SK-N-MC (cell line): ENCODE results near the gene TXNDC11.

ENCODE experiments used
- DNase-seq: peaks from one replicate; pipeline ENCODE4 v3.0.0-alpha.2; 2011; ENCODE audit warnings: low read depth, low spot score
- H3K27ac ChIP-seq: fragments of 200-600 bp; sonication (generic); 2 replicates; pipeline ENCODE4 v1.5.1; 2016; ENCODE audit warnings: mixed run types
- H3K36me3 ChIP-seq: fragments of 200-600 bp; sonication (generic); 2 replicates; pipeline ENCODE4 v1.6.1; 2017; ENCODE audit warnings: antibody characterized with exemption, low read length, mixed read lengths; ENCODE audit not compliant: insufficient read depth
- H3K4me3 ChIP-seq: fragments of 200-600 bp; sonication (generic); 2 replicates; pipeline ENCODE4 v1.5.1; 2016
- H3K9ac ChIP-seq: fragments of 200-600 bp; sonication (generic); 2 replicates; pipeline ENCODE4 v1.8.0; 2017; ENCODE audit warnings: mixed run types, mixed read lengths; ENCODE audit not compliant: insufficient read length
- H3K9me3 ChIP-seq: fragments of 200-600 bp; sonication (generic); 2 replicates; pipeline ENCODE4 v1.6.1; 2017; ENCODE audit warnings: low read depth, mild to moderate bottlenecking, antibody characterized with exemption, low read length, moderate library complexity, mixed read lengths
- EZH2 ChIP-seq: fragments of 200-600 bp; sonication (generic); IDR thresholded peaks from one replicate; pipeline ENCODE4 v1.6.1; 2017; ENCODE audit warnings: antibody characterized with exemption
- FOXP2 ChIP-seq: optimal IDR thresholded peaks from 2 replicates; pipeline ENCODE3; 2011; ENCODE audit warnings: mild to moderate bottlenecking, moderate library complexity; ENCODE audit not compliant: insufficient read depth; ENCODE audit errors: extremely low read length, control extremely low read depth
- POLR2AphosphoS5 ChIP-seq: IDR thresholded peaks from 2 replicates; pipeline ENCODE4 v1.6.1; 2012; ENCODE audit warnings: mild to moderate bottlenecking, low read depth, low read length, borderline replicate concordance

Gene TXNDC11

GRCh38 chr16:11633113-11633512, 109.5 kb downstream of the TXNDC11 start:
- Histone ChIP-seq H3K9ac (no peak overlapping the region), H3K4me3 (no peak overlapping the region), H3K9me3 (no peaks in the 10 kb centered on the region), H3K36me3 (no peaks in the 10 kb centered on the region), H3K27ac (no peak overlapping the region)
- TF ChIP-seq POLR2AphosphoS5 (no peak), FOXP2 (no peak), EZH2 (no peak)
- no peak for DNase-seq

DNA sequence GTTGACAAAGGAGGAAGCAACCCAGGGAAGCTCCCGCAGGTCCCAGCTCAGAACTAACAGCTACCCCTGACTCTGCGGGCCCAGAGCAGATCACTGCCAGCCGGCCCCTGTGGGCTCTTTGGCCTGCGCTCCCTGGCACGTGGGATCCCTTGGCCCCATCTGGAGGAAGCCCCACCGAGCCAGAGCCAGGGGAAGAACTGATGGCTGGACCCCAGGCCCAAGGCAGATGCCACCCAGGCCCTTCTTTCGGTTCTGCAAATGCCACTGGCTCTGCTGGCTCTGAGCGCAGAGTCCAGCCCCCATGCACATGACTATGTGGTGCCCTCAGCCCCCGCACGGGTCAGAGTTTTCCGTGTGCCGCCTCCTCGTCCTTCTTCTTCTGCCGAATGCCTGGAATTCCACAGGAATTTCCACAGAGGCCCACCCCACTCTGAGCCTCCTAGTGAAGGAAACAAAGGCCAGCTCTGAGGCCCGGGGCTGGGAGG, 110.2 kb downstream of the TXNDC11 start:
- TF ChIP-seq POLR2AphosphoS5 (no peak), FOXP2 (no peak), EZH2 (no peak)
- Histone ChIP-seq H3K36me3 (no peaks in the 10 kb centered on the region), H3K9ac (no peak overlapping the region), H3K9me3 (no peaks in the 10 kb centered on the region), H3K27ac (no peak overlapping the region), H3K4me3 (no peak overlapping the region)
- no peak for DNase-seq

- no peak overlapping the region for H3K27ac ChIP-seq
- TF ChIP-seq FOXP2: no peak
- H3K36me3 ChIP-seq: no peaks in the 10 kb centered on the region
- H3K9me3 ChIP-seq: no peaks in the 10 kb centered on the region
- H3K9ac ChIP-seq: no peak overlapping the region
- DNase-seq: no peak
- no peak overlapping the region for H3K4me3 ChIP-seq
Measured at GRCh38 chr16:11631214-11631613, 111.4 kb downstream of the TXNDC11 start.

DNA sequence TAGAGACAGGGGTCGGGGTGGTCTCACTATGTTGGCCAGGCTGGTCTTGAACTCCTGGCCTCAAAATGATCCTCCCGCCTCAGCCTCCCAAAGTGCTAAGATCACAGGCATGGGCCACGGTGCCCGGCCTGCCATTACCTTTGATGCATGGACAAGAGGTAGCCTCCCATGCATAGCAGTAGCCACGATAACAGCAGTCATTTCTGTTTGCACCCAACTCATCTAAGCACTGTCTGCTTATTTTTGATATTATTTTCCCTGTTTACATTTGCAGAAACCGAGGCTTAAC, 111.9 kb downstream of the TXNDC11 start:
- Histone ChIP-seq H3K36me3 (no peaks in the 10 kb centered on the region), H3K4me3 (no peak overlapping the region), H3K9me3 (no peaks in the 10 kb centered on the region), H3K27ac (no peak overlapping the region), H3K9ac (no peak overlapping the region)
- no peak for DNase-seq
- TF ChIP-seq POLR2AphosphoS5 (no peak), EZH2 (no peak), FOXP2 (no peak)

- H3K36me3 ChIP-seq: no peaks in the 10 kb centered on the region
- H3K9me3 ChIP-seq: no peaks in the 10 kb centered on the region
- DNase-seq: no peak
- no peak overlapping the region for H3K27ac ChIP-seq
- H3K9ac ChIP-seq: no peak overlapping the region
- H3K4me3 ChIP-seq: no peak overlapping the region
- TF ChIP-seq POLR2AphosphoS5 (no peak), EZH2 (no peak), FOXP2 (no peak)
Measured at GRCh38 chr16:11630046-11630767, 112.5 kb downstream of the TXNDC11 start.
